Mesangial cell (primary cell): ENCODE measurements around the gene PSMB9. TPM values are rescaled to one million over a fixed set of nuclear protein-coding genes. Genes with fewer than 3 reads are reported as not detected.

ENCODE experiments used
- total RNA-seq: library from RNA; depleted of rRNA; stranded (reverse); fragments of >200 nt; gene quantifications from 2 replicates; pipeline ENCODE4 v1.2.3, GENCODE V29; 2015

Gene PSMB9
- total RNA-seq, result 7.0 and 16.7 TPM in 2 replicates

GRCh38 chr6:32853541-32854375 is at the start of gene PSMB9, which contains the start of gene TAP1:
PSMB9 (plus strand) TSS chr6:32854192; CDS start chr6:32854230, 38 bp downstream.
TAP1 (minus strand) TSS chr6:32853704; CDS start chr6:32853636, 68 bp downstream.

GRCh38 chr6:32816746-32817204 is 37.2 kb upstream of the PSMB9 start, which contains the start of gene HLA-DOB:
HLA-DOB (minus strand) TSS chr6:32817002; CDS start chr6:32816951, 51 bp downstream.

DNA sequence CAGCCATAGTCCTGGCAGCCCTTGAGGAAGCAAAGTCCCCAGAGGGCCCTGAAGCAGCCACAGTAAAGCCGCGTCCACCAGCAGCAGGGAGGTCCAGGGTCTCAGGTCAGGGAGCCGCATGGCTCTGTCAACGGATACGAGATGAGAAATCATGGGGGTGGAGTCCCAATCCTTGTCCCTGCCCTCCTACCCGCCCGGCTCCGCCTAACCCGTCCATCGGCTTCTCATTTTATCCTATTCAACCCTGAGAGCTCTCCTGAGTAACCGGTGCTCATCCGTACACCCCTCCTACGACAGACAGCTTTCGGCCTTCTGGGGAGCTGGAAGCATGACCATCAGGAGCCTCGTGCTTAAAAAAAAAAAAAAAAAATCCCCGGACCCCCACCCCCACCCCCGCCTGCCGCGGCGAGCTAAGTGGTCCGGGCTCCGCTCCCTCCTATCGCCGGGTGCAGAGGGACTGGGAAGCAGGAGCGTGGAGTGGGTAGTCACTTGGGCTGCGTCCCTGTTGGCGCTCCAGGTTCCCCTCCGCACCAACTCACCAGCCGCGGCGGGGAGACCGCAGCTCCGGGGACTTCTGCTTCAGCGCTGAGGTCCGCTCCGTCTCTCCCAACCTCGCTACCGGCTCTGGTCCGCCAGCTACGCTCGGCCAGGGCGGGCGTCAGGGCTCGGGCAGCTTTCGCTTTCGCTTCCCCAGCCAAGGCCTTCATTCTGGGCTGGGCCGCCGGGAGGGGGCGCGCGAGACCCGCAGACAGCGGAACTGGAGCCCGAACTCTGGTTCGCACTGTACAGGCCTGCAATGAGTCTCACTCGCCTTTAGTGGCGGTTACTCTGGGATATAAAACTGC is 15.7 kb upstream of the PSMB9 start, which contains the start of gene TAP2:
Gene TAP2 (minus strand): TSS at position 626 of the 845 bp plus-strand sequence. CDS start 506 bp downstream, at position 120.

DNA sequence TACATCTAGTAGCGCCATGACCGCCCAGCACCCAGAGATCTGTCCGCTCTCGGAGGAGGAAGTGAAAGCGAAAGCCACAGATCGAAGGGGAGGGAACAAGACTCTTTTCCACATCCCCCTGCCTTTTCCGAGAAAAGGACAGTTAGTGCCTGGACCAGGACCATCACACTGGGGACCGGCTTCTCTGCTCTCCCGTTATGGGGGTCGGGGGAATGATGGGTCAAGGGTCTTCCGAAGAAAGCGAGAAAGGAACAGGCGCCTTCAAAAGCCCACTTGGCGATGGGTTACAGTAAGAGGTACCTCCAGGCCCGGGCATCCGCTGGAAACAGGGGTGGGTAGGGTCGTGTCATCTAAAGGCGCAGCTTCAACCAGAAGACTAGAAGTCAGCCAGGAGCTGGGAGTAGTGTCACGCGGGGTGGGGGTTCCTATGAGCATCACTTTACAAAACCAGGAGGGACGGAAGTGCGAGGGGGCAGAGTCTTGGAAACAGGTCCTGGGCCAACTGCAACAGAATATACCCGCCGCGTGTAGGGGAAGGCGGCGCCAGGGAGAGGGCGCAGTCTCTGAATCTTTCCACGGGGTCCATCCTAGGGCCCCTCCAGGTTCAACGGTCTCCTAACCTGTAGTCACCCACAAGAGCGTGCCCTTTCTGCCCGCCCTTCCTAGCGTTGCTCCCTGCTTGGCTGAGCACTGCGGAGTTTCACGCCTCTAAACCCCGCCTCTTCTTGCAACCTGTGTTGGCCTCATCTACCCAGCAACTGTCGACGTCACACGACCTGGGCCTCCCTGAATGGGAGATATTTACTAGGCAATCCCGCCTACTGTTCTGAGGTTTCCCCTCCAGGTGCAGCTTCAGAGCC is 9.8 kb upstream of the PSMB9 start, which contains the start of gene PSMB8:
Gene PSMB8 (minus strand): TSS at position 69 of the 860 bp plus-strand sequence. CDS start 51 bp downstream, at position 18.

Other genes with a start within 250 kb of the PSMB9 start
- not detected in 2 replicates for gene HLA-DQA1, start 216.8 kb upstream of the PSMB9 start, total RNA-seq
- gene HLA-DQB1, start 187.5 kb upstream of the PSMB9 start, total RNA-seq, result 1.0 TPM in 1 of 2 replicates, not detected in the other
- not detected in 2 replicates for gene HLA-DQA2, start 112.8 kb upstream of the PSMB9 start, total RNA-seq
- 0.16 TPM in 1 of 2 replicates, not detected in the other for gene HLA-DQB2, start 90.7 kb upstream of the PSMB9 start, total RNA-seq
- 0.16 TPM in 1 of 2 replicates, not detected in the other for gene HLA-DOB, start 37.2 kb upstream of the PSMB9 start, total RNA-seq
- gene TAP2, start 15.5 kb upstream of the PSMB9 start, total RNA-seq, result 11.3 and 38.3 TPM in 2 replicates
- gene PSMB8, start 10.1 kb upstream of the PSMB9 start, total RNA-seq, result 36.0 and 72.1 TPM in 2 replicates
- 32.8 and 46.4 TPM in 2 replicates for gene TAP1, start 488 bp upstream of the PSMB9 start, total RNA-seq
- gene HLA-DMB, start 86.8 kb downstream of the PSMB9 start, total RNA-seq, result 0.65 and 2.5 TPM in 2 replicates
- gene HLA-DMA, start 98.9 kb downstream of the PSMB9 start, total RNA-seq, result 1.8 TPM in 1 of 2 replicates, not detected in the other
- gene BRD2, start 114.4 kb downstream of the PSMB9 start, total RNA-seq, result 80.0 and 97.4 TPM in 2 replicates
- under 0.01 TPM in 1 of 2 replicates, not detected in the other for gene HLA-DOA, start 155.4 kb downstream of the PSMB9 start, total RNA-seq
- 6.5 TPM in 1 of 2 replicates, not detected in the other for gene HLA-DPA1, start 219.5 kb downstream of the PSMB9 start, total RNA-seq
- 6.8 and 41.1 TPM in 2 replicates for gene HLA-DPB1, start 221.8 kb downstream of the PSMB9 start, total RNA-seq